NT2/D1 (cell line): ENCODE results near the gene VLDLR.

Source experiments
- SUZ12 ChIP-seq: IDR thresholded peaks from 2 replicates; pipeline ENCODE4 v1.6.1; 2011; ENCODE audit not compliant: insufficient read length, insufficient read depth; ENCODE audit errors: extremely low read depth
- YY1 ChIP-seq: IDR thresholded peaks from 2 replicates; pipeline ENCODE4 v1.6.1; 2011; ENCODE audit not compliant: insufficient read length, insufficient read depth
- ZNF274 ChIP-seq: IDR thresholded peaks from 2 replicates; pipeline ENCODE4 v1.6.1; 2011; ENCODE audit warnings: mild to moderate bottlenecking, low read depth, low read length

GRCh38 chr9:2615497-2615896, 6.1 kb upstream of the VLDLR start:
- no peak for TF ChIP-seq YY1
- no peak for TF ChIP-seq SUZ12
- TF ChIP-seq ZNF274 = no peak
